Stimulated activated naive CD8-positive, alpha-beta T cell treated with anti-CD3 and anti-CD28 coated beads, Interleukin-15, amount 100 ng/mL, for 72 hours (primary cell): Measurements from ENCODE around the gene ZNF679.
"Not testable (repeated sequence)": the region's sequence is repeated elsewhere in the genome, so short reads cannot be mapped to it uniquely, and the experiment has no call there.

Experiments
- ATAC-seq: fragments of 150-1000 bp; cut with Tn5 transposase; 2 replicates; pipeline ENCODE4 v1.10.0; 2021; ENCODE audit warnings: mild to moderate bottlenecking, moderate library complexity
- DNase-seq, 2 donors: peaks; one replicate each; pipeline ENCODE4 v3.0.0; 2021 to 2022
- H3K27ac Mint-ChIP-seq, 2 donors: one replicate each; pipeline ENCODE4 v1.8.0; 2022; ENCODE audit warnings: mild to moderate bottlenecking in 2 of 2, mixed read lengths in 2 of 2, moderate library complexity in 2 of 2
- H3K27me3 Mint-ChIP-seq: one replicate; pipeline ENCODE4 v1.8.0; 2022; ENCODE audit warnings: mixed read lengths
- H3K4me1 Mint-ChIP-seq: one replicate; pipeline ENCODE4 v1.8.0; 2022; ENCODE audit warnings: mild to moderate bottlenecking, mixed read lengths
- H3K4me3 Mint-ChIP-seq, 2 donors: one replicate each; pipeline ENCODE4 v1.8.0; 2022; ENCODE audit warnings: mild to moderate bottlenecking in 2 of 2, mixed read lengths in 2 of 2, moderate library complexity in 1 of 2
- H3K9me3 Mint-ChIP-seq, 2 donors: one replicate each; pipeline ENCODE4 v1.8.0; 2022; ENCODE audit warnings: mixed read lengths in 2 of 2

ZNF679 gene

DNA sequence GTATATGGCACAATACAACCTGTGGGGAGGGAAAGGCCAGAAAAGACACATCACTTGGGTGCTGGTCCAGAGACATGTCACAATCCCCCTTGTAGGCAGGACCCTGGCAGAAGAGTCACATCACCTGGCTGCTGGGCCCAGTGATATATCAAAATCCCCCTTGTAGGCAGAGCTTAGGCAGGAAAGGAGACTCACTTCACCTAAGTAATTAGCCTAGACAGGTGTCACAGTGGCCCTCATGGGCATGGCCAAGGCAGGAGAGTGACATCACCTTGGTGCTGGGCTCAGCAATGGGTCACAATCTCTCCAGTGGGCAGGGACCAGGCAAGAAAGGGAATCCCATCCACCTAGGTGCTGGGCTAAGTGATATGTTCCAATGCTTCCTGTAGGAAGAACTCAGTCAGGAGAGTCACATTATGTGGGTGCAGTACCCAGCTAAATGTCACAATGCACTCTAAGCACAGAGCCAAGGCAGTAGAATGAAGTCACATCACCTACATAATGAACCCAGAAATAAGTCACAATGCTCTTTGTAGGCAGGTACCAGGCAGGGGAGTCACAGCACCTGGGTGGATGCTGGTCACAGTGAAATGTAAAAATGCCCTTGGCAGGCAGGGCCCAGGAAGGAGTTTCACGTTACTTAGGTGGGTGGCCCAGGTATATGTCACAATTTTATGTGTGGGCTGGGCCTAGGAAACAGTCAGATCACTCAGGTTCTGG lies 66.6 kb downstream of the ZNF679 start:
- no peak for DNase-seq
- no peak overlapping the region for H3K27ac Mint-ChIP-seq
- no peak for ATAC-seq
- H3K4me1 Mint-ChIP-seq = no peaks in the 10 kb centered on the region
- no peaks in the 10 kb centered on the region for H3K27me3 Mint-ChIP-seq
- no peaks in the 10 kb centered on the region for H3K9me3 Mint-ChIP-seq
- H3K4me3 Mint-ChIP-seq = no peak overlapping the region

- not testable (repeated sequence) for H3K4me1 Mint-ChIP-seq, H3K27ac Mint-ChIP-seq, H3K4me3 Mint-ChIP-seq, H3K9me3 Mint-ChIP-seq, H3K27me3 Mint-ChIP-seq
- ATAC-seq (peak; percentile 78), DNase-seq (peak in 1 of 2 donors; percentile 24)
Observed at GRCh38 chr7:64297418-64297817, 69.1 kb downstream of the ZNF679 start.

- peaks cover 0 to 5% of the 10 kb centered on the region in 2 donors for H3K9me3 Mint-ChIP-seq
- H3K4me1 Mint-ChIP-seq = peaks cover under 1% of the 10 kb centered on the region
- no peaks in the 10 kb centered on the region for H3K27me3 Mint-ChIP-seq
- no peak overlapping the region for H3K4me3 Mint-ChIP-seq
- no peak for ATAC-seq
- H3K27ac Mint-ChIP-seq = no peak overlapping the region
- no peak for DNase-seq
Observed at GRCh38 chr7:64300641-64301405, 72.5 kb downstream of the ZNF679 start.

GRCh38 chr7:64307254-64308015 lies 79.2 kb downstream of the ZNF679 start:
- peak; percentile 99 for ATAC-seq
- Mint-ChIP-seq H3K4me1 (peaks cover 25% of the 10 kb centered on the region), H3K27me3 (no peaks in the 10 kb centered on the region), H3K4me3 (peak overlapping the region; percentile 89 to 93), H3K9me3 (no peaks in the 10 kb centered on the region), H3K27ac (peak overlapping the region; percentile 99)
- peak; percentile 87 to 95 for DNase-seq

GRCh38 chr7:64308016-64308270 lies 79.7 kb downstream of the ZNF679 start:
- Mint-ChIP-seq H3K9me3 (no peaks in the 10 kb centered on the region), H3K4me3 (peak overlapping the region; percentile 89 to 93), H3K4me1 (peaks cover 29% of the 10 kb centered on the region), H3K27me3 (no peaks in the 10 kb centered on the region), H3K27ac (peak overlapping the region; percentile 99)
- DNase-seq = peak; percentile 19 to 30
- no peak for ATAC-seq

DNA sequence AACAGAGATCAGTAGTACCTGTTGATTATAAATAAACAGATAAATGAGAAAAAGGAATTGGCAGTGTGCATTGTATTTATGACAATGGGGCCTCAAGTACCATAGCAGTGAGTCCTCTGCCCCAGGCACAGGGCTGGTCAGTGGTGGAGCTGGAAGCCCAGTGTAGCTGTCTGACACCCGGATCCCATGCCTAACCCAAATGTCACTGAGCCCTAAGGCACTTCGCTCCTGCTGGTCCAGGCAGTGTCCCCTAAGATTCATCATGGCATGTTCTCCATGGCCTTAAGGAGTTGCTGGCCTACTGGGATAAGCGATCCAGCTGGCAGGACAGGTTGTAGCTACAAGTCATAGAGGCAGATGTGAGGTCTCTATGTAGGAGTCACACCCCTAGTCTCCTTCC lies 82.2 kb downstream of the ZNF679 start:
- Mint-ChIP-seq H3K27me3 (no peaks in the 10 kb centered on the region), H3K4me3 (no peak overlapping the region), H3K9me3 (no peaks in the 10 kb centered on the region), H3K27ac (no peak overlapping the region), H3K4me1 (peaks cover 41% of the 10 kb centered on the region)
- ATAC-seq (no peak), DNase-seq (no peak)

DNA sequence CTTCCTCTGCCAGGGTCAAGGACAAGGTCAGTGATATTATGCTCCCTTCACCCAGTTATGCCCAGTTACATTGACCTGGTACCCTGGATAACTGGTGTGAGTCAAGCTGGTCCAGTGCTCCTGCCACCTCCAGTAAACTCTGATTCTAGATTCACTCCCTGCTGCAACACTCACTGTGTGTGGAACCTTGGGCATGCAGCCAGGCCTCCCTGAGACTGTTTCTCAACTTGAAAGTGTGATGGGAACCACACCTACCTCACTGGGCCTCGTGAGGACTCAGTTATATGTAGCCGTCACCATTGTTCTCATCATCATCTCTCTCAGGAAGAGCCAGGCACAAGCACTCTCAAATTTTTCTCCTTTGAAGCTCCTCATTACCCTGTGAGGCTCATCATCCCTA lies 84.6 kb downstream of the ZNF679 start:
- Mint-ChIP-seq H3K4me3 (peak overlapping the region; percentile 95 to 97), H3K27ac (peak overlapping the region; percentile 98 to 99), H3K27me3 (no peaks in the 10 kb centered on the region), H3K9me3 (no peaks in the 10 kb centered on the region), H3K4me1 (peaks cover 33% of the 10 kb centered on the region)
- ATAC-seq = no peak
- DNase-seq = peak in 1 of 2 donors; percentile 27

DNA sequence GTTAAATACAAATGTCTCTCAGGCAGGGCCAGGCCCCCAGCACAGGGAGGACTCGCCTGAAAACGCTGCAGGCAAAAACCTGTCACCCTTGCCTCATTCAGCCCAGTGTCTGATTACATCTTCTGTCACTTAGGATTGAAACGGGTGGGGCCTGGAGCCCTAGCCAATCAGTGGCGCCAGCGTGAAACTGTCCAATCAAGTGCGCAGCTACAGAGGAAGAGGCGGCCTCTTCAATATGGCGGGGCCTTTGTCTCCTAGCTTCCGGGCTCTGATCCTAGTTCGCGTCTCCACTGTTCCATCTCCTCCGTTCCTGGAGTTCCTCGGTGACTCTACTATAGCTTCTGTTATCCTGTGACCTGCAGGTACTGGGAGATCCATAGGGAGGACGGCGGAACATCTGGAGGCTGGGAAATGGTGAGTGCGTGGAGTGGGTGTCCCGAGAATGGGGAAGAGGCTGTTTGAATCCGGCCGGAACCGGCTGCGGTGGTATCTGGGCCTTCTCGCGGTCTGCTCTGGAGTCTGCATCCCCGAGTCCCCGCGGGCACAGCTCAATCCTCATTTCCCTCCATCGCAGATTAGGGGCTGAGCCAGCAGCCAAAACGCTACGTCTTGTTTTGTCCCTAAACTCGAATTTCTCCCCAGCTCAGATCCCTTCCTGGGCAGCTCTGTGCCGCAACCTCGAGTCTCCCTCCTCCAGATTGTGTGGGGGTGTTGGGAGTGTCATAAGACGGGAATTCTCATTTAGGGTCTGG lies 85.6 kb downstream of the ZNF679 start, which contains the start of gene ZNF736:
Gene ZNF736 (plus strand): TSS at position 222 of the 752 bp plus-strand sequence. CDS start 190 bp downstream, at position 412.
- Mint-ChIP-seq H3K9me3 (peaks cover 0 to 3% of the 10 kb centered on the region in 2 donors), H3K4me1 (peaks cover 26% of the 10 kb centered on the region), H3K4me3 (peak within 1 kb of the TSS; percentile 95 to 97), H3K27ac (peak within 1 kb of the TSS; percentile 98 to 99), H3K27me3 (no peaks in the 10 kb centered on the region)
- ATAC-seq = peak; percentile 100
- DNase-seq = peak; percentile 77 to 91

DNA sequence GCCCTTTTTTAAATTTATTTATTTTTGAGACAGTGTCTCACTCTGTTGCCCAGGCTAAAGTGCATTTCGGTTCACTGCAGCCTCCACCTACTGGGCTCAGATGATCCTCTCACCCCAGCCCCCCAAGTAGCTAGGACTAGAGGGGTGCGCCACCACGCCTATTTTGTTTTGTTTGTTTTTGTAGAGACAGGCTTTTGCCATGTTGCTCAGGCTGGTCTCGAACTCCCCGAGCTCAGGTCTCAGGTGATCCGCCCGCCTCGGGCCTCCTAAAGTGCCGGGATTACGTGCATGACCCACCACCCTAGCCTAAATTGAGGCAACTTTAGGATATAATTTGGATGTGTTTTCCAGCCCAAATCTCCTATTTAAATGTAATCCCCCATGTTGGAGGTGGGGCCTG lies 86.3 kb downstream of the ZNF679 start:
- ATAC-seq = no peak
- Mint-ChIP-seq H3K4me1 (peaks cover 24% of the 10 kb centered on the region), H3K4me3 (peak overlapping the region; percentile 95 to 97), H3K27me3 (no peaks in the 10 kb centered on the region), H3K9me3 (peaks cover 0 to 5% of the 10 kb centered on the region in 2 donors), H3K27ac (peak overlapping the region; percentile 98 to 99)
- DNase-seq = no peak

GRCh38 chr7:64316031-64316742 lies 87.9 kb downstream of the ZNF679 start:
- DNase-seq, H3K27ac Mint-ChIP-seq, ATAC-seq, H3K27me3 Mint-ChIP-seq, H3K9me3 Mint-ChIP-seq: not testable (repeated sequence)
- peaks cover 24% of the 10 kb centered on the region for H3K4me1 Mint-ChIP-seq
- H3K4me3 Mint-ChIP-seq = peak overlapping the region in 1 of 2 donors; percentile 68
